Epithelial cell of esophagus (primary cell): ENCODE results near the gene DNAH7.

Experiments used
- DNase-seq: peaks from one replicate; pipeline ENCODE4 v3.0.0; 2010; ENCODE audit warnings: low read depth
- H3K4me3 ChIP-seq: 2 replicates; pipeline ENCODE4 v1.5.1; 2011; ENCODE audit warnings: mild to moderate bottlenecking, low read length, control low read depth
- CTCF ChIP-seq: IDR thresholded peaks from 2 replicates; pipeline ENCODE4 v1.5.1; 2011; ENCODE audit warnings: low read depth, mild to moderate bottlenecking, low read length, control low read depth, inconsistent platforms; ENCODE audit not compliant: insufficient read depth; ENCODE audit errors: missing control alignments

Gene DNAH7

GRCh38 chr2:195859513-195859912, 209.1 kb downstream of the DNAH7 start:
- no peak for TF ChIP-seq CTCF
- no peak overlapping the region for H3K4me3 ChIP-seq
- no peak for DNase-seq

DNA sequence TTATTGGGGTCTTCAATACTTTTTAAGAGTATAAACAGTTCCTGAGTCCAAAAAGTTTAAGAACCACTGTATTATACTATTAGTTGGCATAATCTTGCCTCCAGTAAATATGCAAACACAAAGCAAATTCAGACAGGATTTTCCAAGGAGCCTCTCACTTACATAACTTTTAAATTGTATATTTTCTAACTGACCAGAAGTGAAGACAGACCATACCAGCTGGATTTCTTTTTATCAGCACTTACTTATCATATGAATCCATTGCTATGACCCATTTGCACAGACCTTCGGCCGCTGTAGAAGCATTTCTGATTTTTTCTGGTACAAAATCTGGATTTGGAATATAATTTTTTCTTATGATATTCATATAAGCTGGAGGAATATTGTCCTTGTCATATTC, 211.5 kb downstream of the DNAH7 start:
- DNase-seq: no peak
- H3K4me3 ChIP-seq: no peak overlapping the region
- no peak for TF ChIP-seq CTCF

GRCh38 chr2:195850764-195851163, 217.9 kb downstream of the DNAH7 start:
- no peak for TF ChIP-seq CTCF
- DNase-seq: no peak
- H3K4me3 ChIP-seq: no peak overlapping the region

GRCh38 chr2:195848119-195848899, 220.3 kb downstream of the DNAH7 start:
- TF ChIP-seq CTCF: no peak
- no peak overlapping the region for H3K4me3 ChIP-seq
- peak; percentile 3 for DNase-seq

DNA sequence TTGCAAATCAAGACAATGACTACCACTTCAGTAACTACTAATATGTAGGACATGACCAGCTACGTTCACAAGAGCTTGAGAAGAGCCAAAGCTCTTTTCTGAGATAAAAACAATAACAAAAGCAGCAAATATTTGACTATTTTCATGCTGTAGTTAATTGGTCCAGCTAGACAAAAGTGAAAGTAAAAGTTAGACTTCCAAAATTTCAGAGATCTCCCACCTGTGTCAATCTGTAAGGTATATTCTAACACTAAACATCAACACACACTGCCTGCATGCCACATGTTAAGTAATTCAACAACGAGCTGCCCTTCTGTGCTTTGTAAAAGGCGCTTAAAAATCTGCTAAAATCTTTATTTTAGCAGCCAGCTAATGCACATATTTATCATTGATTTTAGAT, 225.7 kb downstream of the DNAH7 start:
- no peak overlapping the region for H3K4me3 ChIP-seq
- DNase-seq: no peak

GRCh38 chr2:195838002-195838401, 230.6 kb downstream of the DNAH7 start:
- no peak for TF ChIP-seq CTCF
- H3K4me3 ChIP-seq: no peak overlapping the region
- no peak for DNase-seq

More for the DNA sequence above, 225.7 kb downstream of the DNAH7 start:
- no peak for TF ChIP-seq CTCF

DNA sequence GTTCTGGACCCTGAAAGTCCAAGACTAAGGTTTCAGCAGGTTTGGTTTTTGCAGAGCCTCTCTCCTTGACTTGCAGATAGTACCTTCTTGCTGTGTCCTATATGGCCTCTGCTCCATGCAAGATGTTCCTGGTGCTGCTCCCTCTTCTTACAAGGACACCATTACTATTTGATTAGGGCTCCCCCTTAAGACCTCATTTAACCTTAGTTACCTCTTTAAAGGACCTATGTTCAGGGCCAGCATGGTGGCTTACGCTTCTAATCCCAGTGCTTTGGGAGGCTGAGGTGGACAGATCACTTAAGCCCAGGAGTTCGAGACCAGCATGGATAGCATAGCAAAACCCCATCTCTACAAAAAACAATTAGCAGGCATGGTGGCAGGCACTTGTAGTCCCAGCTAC, 232.6 kb downstream of the DNAH7 start:
- no peak for DNase-seq
- no peak for TF ChIP-seq CTCF

More for the DNA sequence above, 232.6 kb downstream of the DNAH7 start:
- H3K4me3 ChIP-seq: no peak overlapping the region
